Globus pallidus (tissue), 1 donor: ENCODE measurements around the gene DNAH1.

Experiments used
- DNase-seq: peaks from one replicate; pipeline ENCODE4 v3.0.0-alpha.2; 2015; ENCODE audit warnings: low spot score

The DNAH1 gene

DNA sequence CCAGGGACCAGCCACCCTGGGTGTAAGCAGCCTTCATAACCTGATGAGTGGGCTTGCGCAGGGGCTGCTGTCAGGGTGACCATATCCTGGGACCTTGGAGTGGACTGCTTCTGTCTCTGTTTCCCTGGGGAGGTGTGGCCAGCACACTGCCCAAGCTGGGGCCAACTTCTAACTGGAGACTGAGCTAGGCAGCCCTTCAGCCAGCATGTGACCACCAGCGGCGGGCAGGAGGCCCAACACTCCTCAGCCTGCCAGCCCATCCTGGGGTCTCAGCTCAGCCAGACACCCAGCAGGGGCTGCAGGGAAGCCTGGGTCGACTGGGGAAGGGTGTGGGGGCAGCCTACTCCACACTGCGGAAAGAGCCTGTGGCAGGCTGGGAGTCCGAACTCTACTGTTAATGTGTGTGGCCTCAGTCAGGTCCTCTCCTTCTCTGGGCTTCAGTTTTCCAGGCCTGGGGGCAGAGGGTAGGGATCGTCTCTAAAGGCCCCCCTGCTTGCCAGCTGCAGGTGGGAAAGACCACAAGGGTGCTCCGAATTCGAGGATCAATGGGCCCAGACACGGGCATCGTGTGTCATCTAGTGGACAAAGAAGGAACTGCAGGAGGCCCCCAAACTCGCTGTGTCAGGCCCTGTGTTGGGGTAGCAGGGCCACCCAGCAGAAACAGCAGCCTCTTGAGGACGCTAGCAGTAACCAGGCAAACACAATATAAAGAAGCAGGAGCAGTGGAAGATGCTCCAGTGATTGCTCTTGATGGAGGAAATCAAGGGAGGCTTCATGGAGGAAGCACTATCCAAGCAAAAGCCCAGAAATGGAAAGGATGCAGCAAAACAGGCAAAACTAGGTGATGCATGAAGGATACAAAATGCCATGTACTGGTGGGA lies 130.8 kb downstream of the DNAH1 start:
- no peak for DNase-seq

DNA sequence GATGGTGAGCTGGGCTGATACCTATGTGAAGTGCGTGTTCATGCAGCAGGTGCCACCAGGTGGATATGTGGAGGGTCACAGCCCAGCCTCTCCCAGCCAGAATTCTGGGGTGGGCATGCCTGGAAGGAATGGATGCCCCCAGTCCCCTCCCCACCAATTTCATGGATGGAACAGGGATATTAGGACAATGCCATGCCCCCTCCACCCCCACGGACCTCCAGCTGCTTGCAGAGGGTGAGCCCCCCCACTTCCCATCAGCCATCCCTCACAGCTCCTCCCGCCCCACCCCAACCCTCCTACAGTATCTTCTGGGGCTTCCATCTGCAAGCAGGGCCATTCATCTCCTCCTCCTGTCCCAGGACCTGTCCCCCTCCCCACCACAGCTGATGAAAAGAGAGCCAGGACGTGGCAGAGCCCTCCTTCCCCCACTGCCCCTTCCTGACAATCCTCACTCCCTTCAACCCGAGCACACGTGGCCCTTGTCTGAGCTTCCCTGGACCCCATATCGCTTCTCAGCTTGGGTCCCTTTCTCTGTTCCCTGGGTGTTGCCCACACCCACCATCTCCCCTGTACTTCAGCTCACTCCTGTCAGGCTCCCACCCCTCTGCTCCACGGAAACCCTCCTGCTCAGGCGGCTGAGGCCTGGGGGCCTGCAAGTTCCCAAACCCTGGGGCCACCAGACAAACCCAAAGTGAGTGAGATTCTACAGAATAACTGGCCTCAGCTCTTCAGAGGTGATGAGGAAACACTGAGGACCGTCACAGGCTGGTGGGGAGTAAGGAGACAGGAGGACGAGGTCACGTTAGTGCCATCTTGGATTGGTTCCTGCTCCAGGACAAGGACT lies 131.6 kb downstream of the DNAH1 start:
- DNase-seq: no peak
